CD14-positive monocyte (primary cell): ENCODE measurements around the gene FBXO34. TPM values are rescaled to one million over a fixed set of nuclear protein-coding genes. Genes with fewer than 3 reads are reported as not detected.

ENCODE experiments used
- DNase-seq, 3 donors: peaks; one replicate each; pipeline ENCODE4 v3.0.0-alpha.2; 2011 to 2022
- H2AFZ ChIP-seq: 2 replicates; pipeline ENCODE4 v1.6.0; 2012; ENCODE audit warnings: mild to moderate bottlenecking, low read depth, low read length, inconsistent platforms; ENCODE audit not compliant: insufficient read depth, poor library complexity, severe bottlenecking
- H3K27ac ChIP-seq, 2 donors: 1 replicate in 1 of 2; 2 replicates in 1 of 2; pipeline ENCODE4 v1.5.1; 2012 to 2013; ENCODE audit warnings: low read length in 2 of 2, control low read depth in 1 of 2, inconsistent platforms in 1 of 2, low read depth in 1 of 2, mild to moderate bottlenecking in 1 of 2
- H3K27me3 ChIP-seq, 2 donors: one replicate each; pipeline versions ENCODE4 v1.6.0 to v1.6.1; 2011 to 2013; ENCODE audit warnings: low read length in 2 of 2; ENCODE audit not compliant: control insufficient read depth in 2 of 2, insufficient read depth in 2 of 2
- H3K36me3 ChIP-seq, 2 donors: replicated peaks in 1 of 2; 1 replicate in 1 of 2; 2 replicates in 1 of 2; pipeline versions ENCODE4 v1.5.1 to v1.6.1; 2012 to 2013; ENCODE audit warnings: low read length in 2 of 2, control low read depth in 1 of 2, inconsistent platforms in 1 of 2, mild to moderate bottlenecking in 1 of 2; ENCODE audit not compliant: insufficient read depth in 2 of 2, control insufficient read depth in 1 of 2
- H3K4me1 ChIP-seq, 2 donors: 1 replicate in 1 of 2; 2 replicates in 1 of 2; pipeline versions ENCODE4 v1.5.1 to v1.6.1; 2012 to 2013; ENCODE audit warnings: low read length in 2 of 2, control low read depth in 1 of 2, inconsistent platforms in 1 of 2, mild to moderate bottlenecking in 1 of 2, moderate library complexity in 1 of 2; ENCODE audit not compliant: insufficient read depth in 2 of 2, control insufficient read depth in 1 of 2
- H3K4me2 ChIP-seq: replicated peaks from 2 replicates; pipeline ENCODE3; 2012; ENCODE audit warnings: low read length, moderate library complexity, mild to moderate bottlenecking; ENCODE audit not compliant: poor library complexity, severe bottlenecking; ENCODE audit errors: extremely low read depth
- H3K4me3 ChIP-seq, 3 experiments: fragments of 200-600 bp in 1 of 3; sonication (generic) in 1 of 3; replicated peaks in 1 of 3; 1 replicate in 2 of 3; 2 replicates in 1 of 3; pipeline ENCODE4 v1.5.1; 2011 to 2013; ENCODE audit warnings: low read length in 3 of 3, mild to moderate bottlenecking in 3 of 3, control low read depth in 2 of 3, low read depth in 2 of 3, inconsistent platforms in 1 of 3, moderate library complexity in 1 of 3
- H3K79me2 ChIP-seq: 2 replicates; pipeline ENCODE4 v1.6.0; 2012; ENCODE audit warnings: mild to moderate bottlenecking, control low read depth, inconsistent platforms, low read length, moderate library complexity; ENCODE audit not compliant: insufficient read depth
- H3K9ac ChIP-seq: 2 replicates; pipeline ENCODE4 v1.6.0; 2017; ENCODE audit warnings: low read length, mild to moderate bottlenecking; ENCODE audit not compliant: insufficient read depth, poor library complexity, severe bottlenecking
- H3K9me3 ChIP-seq, 2 donors: replicated peaks in 1 of 2; 1 replicate in 1 of 2; 2 replicates in 1 of 2; pipeline versions ENCODE4 v1.5.1 to v1.6.1; 2012 to 2013; ENCODE audit warnings: low read length in 2 of 2, control low read depth in 1 of 2; ENCODE audit not compliant: control insufficient read depth in 1 of 2, insufficient read depth in 1 of 2
- H4K20me1 ChIP-seq: 2 replicates; pipeline ENCODE4 v1.6.0; 2012; ENCODE audit warnings: mild to moderate bottlenecking, low read length, control low read depth, moderate library complexity; ENCODE audit not compliant: insufficient read depth
- H3K27ac Mint-ChIP-seq, 7 donors: one replicate each; pipeline ENCODE4 v1.8.0; 2020; ENCODE audit warnings: mild to moderate bottlenecking in 7 of 7, mixed read lengths in 7 of 7, moderate library complexity in 6 of 7, inconsistent platforms in 2 of 7
- H3K27me3 Mint-ChIP-seq, 3 donors: one replicate each; pipeline ENCODE4 v1.8.0; 2021 to 2022; ENCODE audit warnings: low read depth in 3 of 3, mild to moderate bottlenecking in 3 of 3, mixed read lengths in 3 of 3, moderate library complexity in 3 of 3, inconsistent platforms in 1 of 3
- H3K36me3 Mint-ChIP-seq, 2 donors: one replicate each; pipeline ENCODE4 v1.8.0; 2020; ENCODE audit warnings: mixed read lengths in 2 of 2, inconsistent platforms in 1 of 2, mild to moderate bottlenecking in 1 of 2
- H3K4me1 Mint-ChIP-seq: one replicate; pipeline ENCODE4 v1.8.0; 2020; ENCODE audit warnings: mild to moderate bottlenecking, mixed read lengths
- H3K4me3 Mint-ChIP-seq, 2 donors: one replicate each; pipeline ENCODE4 v1.8.0; 2020; ENCODE audit warnings: mild to moderate bottlenecking in 2 of 2, mixed read lengths in 2 of 2, moderate library complexity in 1 of 2
- H3K9me3 Mint-ChIP-seq, 7 donors: one replicate each; pipeline ENCODE4 v1.8.0; 2020 to 2022; ENCODE audit warnings: mixed read lengths in 7 of 7, mild to moderate bottlenecking in 6 of 7, moderate library complexity in 6 of 7, inconsistent platforms in 2 of 7
- CTCF ChIP-seq: fragments of 200-600 bp; IDR thresholded peaks from one replicate; pipeline ENCODE4 v1.8.0; 2022; ENCODE audit warnings: antibody characterized with exemption, mild to moderate bottlenecking
- WGBS: methylation state at CpG from one replicate; pipeline ENCODE4 v1.1.5; 2013; ENCODE audit warnings: missing lambda C conversion rate; ENCODE audit not compliant: insufficient coverage; 5-methylcytosine and 5-hydroxymethylcytosine counted together
- intact Hi-C, 2 donors: fragments of 100-400 bp; cut with micrococcal nuclease; formaldehyde crosslinking; loops; one replicate each; pipeline versions ENCODE4 v1.15.0 to v1.15.1; 2023
- polyA plus RNA-seq, 3 donors: library from polyadenylated mRNA; depleted of rRNA in 1 of 3; unstranded in 2 of 3; stranded (reverse) in 1 of 3; fragments of 300-500 nt in 2 of 3; fragments of >200 nt in 1 of 3; fragmentation: Illumina TruSeq in 2 of 3; gene quantifications; 1 replicate in 2 of 3; 2 replicates in 1 of 3; pipeline ENCODE4 v1.2.3, GENCODE V29; 2012 to 2021

Gene FBXO34
- polyA plus RNA-seq, 3 donors = 10.3 to 18.1 (median 17.3) TPM

- no peak overlapping the region for H3K4me3 ChIP-seq
- no peaks in the 10 kb centered on the region for H3K36me3 ChIP-seq
- H3K4me2 ChIP-seq = no peak overlapping the region
- no peaks in the 10 kb centered on the region for H4K20me1 ChIP-seq
- TF ChIP-seq CTCF = no peak
- H2AFZ ChIP-seq = no peak overlapping the region
- no peaks in the 10 kb centered on the region for H3K4me1 ChIP-seq
- no peak overlapping the region for H3K9ac ChIP-seq
- Mint-ChIP-seq H3K27ac (no peak overlapping the region), H3K27me3 (peaks cover 6 to 10% (median 9%) of the 10 kb centered on the region in 3 donors), H3K4me3 (no peak overlapping the region), H3K4me1 (peaks cover 4% of the 10 kb centered on the region), H3K9me3 (no peaks in the 10 kb centered on the region), H3K36me3 (no peaks in the 10 kb centered on the region)
- peaks cover 0 to 3% of the 10 kb centered on the region in 2 donors for H3K27me3 ChIP-seq
- peak in 1 of 3 donors; percentile 16 for DNase-seq
- H3K9me3 ChIP-seq = no peaks in the 10 kb centered on the region
- H3K27ac ChIP-seq = no peak overlapping the region
- 40% methylated on average over 2 of the region's 4 CpGs for WGBS
- no peaks in the 10 kb centered on the region for H3K79me2 ChIP-seq
- intact Hi-C loops = loop anchor here in 1 of 2 donors (10.0 kb wide), 1 partner anchor 106 kb away; no protein-coding TSS in a partner anchor
Measured at GRCh38 chr14:55248411-55248810, 22.8 kb upstream of the FBXO34 start.

- Histone ChIP-seq H4K20me1 (no peaks in the 10 kb centered on the region), H3K4me2 (no peak overlapping the region), H3K4me1 (no peaks in the 10 kb centered on the region), H3K27me3 (peaks cover 0 to 3% of the 10 kb centered on the region in 2 donors), H3K9me3 (no peaks in the 10 kb centered on the region), H3K4me3 (no peak overlapping the region), H3K27ac (no peak overlapping the region), H3K36me3 (no peaks in the 10 kb centered on the region), H3K9ac (no peak overlapping the region), H2AFZ (no peak overlapping the region), H3K79me2 (no peaks in the 10 kb centered on the region)
- no peak for TF ChIP-seq CTCF
- intact Hi-C loops = loop anchor here in 1 of 2 donors (10.0 kb wide), 1 partner anchor 105 kb away; no protein-coding TSS in a partner anchor
- Mint-ChIP-seq H3K27ac (no peak overlapping the region), H3K4me3 (no peak overlapping the region), H3K9me3 (no peaks in the 10 kb centered on the region), H3K36me3 (no peaks in the 10 kb centered on the region), H3K27me3 (peaks cover 7 to 10% (median 9%) of the 10 kb centered on the region in 3 donors), H3K4me1 (peaks cover 4% of the 10 kb centered on the region)
- DNase-seq = no peak
- 100% methylated on average over 3 of the region's 4 CpGs for WGBS
Measured at GRCh38 chr14:55249423-55249822, 21.8 kb upstream of the FBXO34 start.
